ENCODE results near the gene MYH9.

Gene MYH9

DNA sequence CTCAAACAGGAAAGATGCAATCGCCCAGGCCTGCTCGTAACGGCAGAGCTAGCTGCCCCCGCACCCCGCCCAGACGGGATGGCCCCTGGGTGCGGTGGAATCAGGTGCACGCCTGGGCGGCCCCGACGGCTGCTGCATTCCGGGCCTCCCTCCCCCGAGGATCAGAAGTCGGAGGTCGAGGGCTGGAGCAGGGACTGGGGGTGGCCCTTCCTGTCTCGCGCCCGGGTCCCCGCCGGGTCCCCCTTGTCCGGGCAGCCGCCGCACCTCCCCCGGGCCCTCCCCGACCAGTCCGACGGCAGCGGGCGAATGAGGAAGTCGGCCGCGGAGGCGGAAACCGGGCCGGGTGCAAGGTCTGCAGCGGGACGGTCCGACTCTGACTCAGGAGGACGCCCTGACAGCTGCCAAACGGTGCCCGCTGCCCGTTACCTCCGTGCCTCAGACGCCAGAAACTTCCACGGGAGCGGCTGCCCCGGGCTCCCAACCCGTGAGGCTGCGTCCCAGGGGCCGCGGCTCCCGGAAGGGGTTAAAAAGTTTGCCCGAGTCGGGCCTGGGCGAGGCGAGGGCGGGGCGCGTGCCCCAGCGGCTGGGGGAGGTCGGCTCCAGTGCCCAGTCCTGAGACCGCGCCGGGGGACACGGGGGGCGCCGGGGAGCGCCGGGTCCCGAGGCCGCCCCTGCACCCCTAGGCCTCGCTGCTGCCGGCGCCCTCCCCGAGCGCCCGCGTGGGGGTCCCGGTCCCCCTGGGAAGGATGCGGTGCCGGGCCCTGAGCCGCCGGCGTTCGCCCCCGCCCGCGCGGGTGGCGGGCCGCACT, 663 bp downstream of the MYH9 start:
- TF ChIP-seq EZH2 (optimal IDR thresholded peaks at IDR 0.05; ENCODE audit: low read depth, low read length) (no peak), CTCF (IDR thresholded peaks at IDR 0.05; ENCODE audit: low read length) (no peak), EZH2phosphoT487 (IDR thresholded peaks at IDR 0.05; ENCODE audit: low read length) (no peak)
- Histone ChIP-seq H3K9me2 (replicated peaks; ENCODE audit: insufficient read depth, low read length) (no peaks in the 10 kb centered on the region), H3K36me3 (replicated peaks; ENCODE audit: insufficient read depth, low read length) (no peaks in the 10 kb centered on the region), H2AFZ (ENCODE audit: low read length) (no peak overlapping the region), H3F3A (ENCODE audit: insufficient read depth, low read length) (peaks cover 42% of the 10 kb centered on the region), H3K9ac (ENCODE audit: low read length) (peak overlapping the region; percentile 76), H3K4me2 (ENCODE audit: low read depth, low read length) (peak overlapping the region; percentile 93), H3K9me3 (replicated peaks; ENCODE audit: insufficient read depth, low read length) (no peaks in the 10 kb centered on the region), H3K79me2 (ENCODE audit: low read length) (peaks cover 60% of the 10 kb centered on the region), H3K27ac (ENCODE audit: low read length) (peak overlapping the region; percentile 88), H3K4me1 (ENCODE audit: low read length) (peaks cover 20% of the 10 kb centered on the region), H3K27me3 (replicated peaks; ENCODE audit: insufficient read depth, low read length) (no peaks in the 10 kb centered on the region), H3K4me3 (ENCODE audit: low read length) (peak overlapping the region; percentile 92), H4K20me1 (ENCODE audit: insufficient read depth, low read length) (no peaks in the 10 kb centered on the region)
- peak; percentile 61 for DNase-seq

DNA sequence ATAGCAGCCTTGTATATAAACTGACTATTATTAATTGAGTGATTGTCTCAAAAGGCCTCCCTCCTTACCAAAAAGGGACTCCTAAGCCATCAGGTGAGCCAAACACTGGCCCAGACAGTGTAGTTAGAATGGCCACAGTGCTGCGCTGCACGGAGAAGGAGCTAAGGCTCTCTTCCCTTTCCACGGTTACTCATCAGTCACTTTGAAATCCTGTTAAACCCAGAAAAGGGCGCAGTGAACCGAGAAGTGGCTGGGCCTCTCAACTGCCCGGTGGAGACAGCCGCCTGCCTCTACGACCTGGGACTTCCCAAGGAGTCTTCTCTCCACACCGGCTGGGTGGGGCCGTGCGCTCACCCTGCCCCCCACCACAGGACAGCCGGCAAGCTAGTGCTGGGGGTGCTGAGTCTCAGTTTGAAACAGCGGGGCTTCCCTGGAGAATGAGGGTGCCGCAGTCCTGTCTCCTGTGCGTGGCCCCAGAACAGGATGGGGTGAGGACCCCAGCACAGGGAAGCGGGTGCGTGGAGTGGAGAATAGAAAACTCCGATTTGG, 1.3 kb downstream of the MYH9 start:
- Histone ChIP-seq H3K9ac (ENCODE audit: low read length) (peak overlapping the region; percentile 76), H3K27me3 (replicated peaks; ENCODE audit: insufficient read depth, low read length) (no peaks in the 10 kb centered on the region), H3K27ac (ENCODE audit: low read length) (peak overlapping the region; percentile 88), H3K4me3 (ENCODE audit: low read length) (peak overlapping the region; percentile 92), H4K20me1 (ENCODE audit: insufficient read depth, low read length) (peaks cover 5% of the 10 kb centered on the region; the same call in 1 of the 2 replicates), H3K79me2 (ENCODE audit: low read length) (peaks cover 67% of the 10 kb centered on the region), H3K4me1 (ENCODE audit: low read length) (peaks cover 26% of the 10 kb centered on the region), H3K4me2 (ENCODE audit: low read depth, low read length) (peak overlapping the region; percentile 93), H2AFZ (ENCODE audit: low read length) (no peak overlapping the region), H3K36me3 (replicated peaks; ENCODE audit: insufficient read depth, low read length) (peaks cover 5% of the 10 kb centered on the region; the same call in 1 of the 2 replicates), H3F3A (ENCODE audit: insufficient read depth, low read length) (peaks cover 46% of the 10 kb centered on the region), H3K9me3 (replicated peaks; ENCODE audit: insufficient read depth, low read length) (no peaks in the 10 kb centered on the region), H3K9me2 (replicated peaks; ENCODE audit: insufficient read depth, low read length) (no peaks in the 10 kb centered on the region)
- TF ChIP-seq EZH2phosphoT487 (IDR thresholded peaks at IDR 0.05; ENCODE audit: low read length) (no peak), CTCF (IDR thresholded peaks at IDR 0.05; ENCODE audit: low read length) (no peak), EZH2 (optimal IDR thresholded peaks at IDR 0.05; ENCODE audit: low read depth, low read length) (no peak)
- DNase-seq, result peak; percentile 63

DNA sequence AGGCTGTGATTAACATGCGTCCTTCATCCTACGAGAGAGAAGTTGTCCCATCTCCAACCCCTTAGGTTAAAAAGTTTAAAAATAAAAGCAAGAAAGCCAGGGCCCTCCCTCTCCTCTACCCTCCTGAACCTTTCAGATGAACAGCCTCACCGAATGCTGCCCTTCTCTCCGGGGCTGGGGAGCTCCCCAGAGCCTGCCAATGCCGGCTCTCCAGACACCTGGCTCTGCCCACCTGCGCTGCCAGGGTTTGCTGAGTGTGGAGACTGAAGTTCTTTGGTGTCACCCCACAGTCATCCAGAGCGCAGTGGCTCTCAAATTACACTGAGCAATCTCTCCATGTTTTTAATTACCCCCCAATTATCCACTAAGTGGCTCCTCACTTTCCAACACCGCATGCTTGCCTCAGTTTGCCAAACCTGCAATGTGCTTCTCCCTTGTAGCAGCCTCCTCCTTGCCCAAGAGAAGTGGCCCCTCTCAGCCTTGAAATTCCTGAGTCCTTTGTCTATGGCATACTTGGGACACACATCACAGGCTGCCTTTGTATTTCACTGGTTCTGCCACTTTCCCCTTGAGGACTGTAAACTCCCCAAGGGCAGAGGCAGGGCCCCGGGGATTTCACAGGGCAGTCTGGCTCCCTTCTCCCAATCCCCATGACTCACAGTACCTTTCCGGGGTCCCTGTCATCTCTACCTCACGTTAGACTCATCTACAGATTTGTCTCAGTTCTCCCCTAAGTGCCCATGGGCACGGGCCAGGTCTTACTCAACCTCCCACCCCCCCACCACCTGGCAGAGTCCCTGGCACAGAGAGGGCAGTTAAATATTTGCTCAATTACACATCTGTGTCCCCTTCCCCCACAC, 2.0 kb downstream of the MYH9 start:
- peak; percentile 82 for DNase-seq
- H3K27me3 ChIP-seq (replicated peaks; ENCODE audit: insufficient read depth, low read length), result no peaks in the 10 kb centered on the region
- H3K79me2 ChIP-seq (ENCODE audit: low read length), result peaks cover 74% of the 10 kb centered on the region

More for the DNA sequence above, 2.0 kb downstream of the MYH9 start:
- Histone ChIP-seq H3K4me2 (ENCODE audit: low read depth, low read length) (peak overlapping the region; percentile 93), H3K36me3 (replicated peaks; ENCODE audit: insufficient read depth, low read length) (peaks cover 5% of the 10 kb centered on the region; the same call in 1 of the 2 replicates), H3K9me3 (replicated peaks; ENCODE audit: insufficient read depth, low read length) (no peaks in the 10 kb centered on the region), H2AFZ (ENCODE audit: low read length) (no peak overlapping the region), H3K9me2 (replicated peaks; ENCODE audit: insufficient read depth, low read length) (no peaks in the 10 kb centered on the region), H4K20me1 (ENCODE audit: insufficient read depth, low read length) (peaks cover 6% of the 10 kb centered on the region; the same call in 1 of the 2 replicates), H3K27ac (ENCODE audit: low read length) (peak overlapping the region; percentile 88), H3K4me1 (ENCODE audit: low read length) (peaks cover 32% of the 10 kb centered on the region), H3K4me3 (ENCODE audit: low read length) (peak overlapping the region; percentile 92), H3F3A (ENCODE audit: insufficient read depth, low read length) (peaks cover 46% of the 10 kb centered on the region), H3K9ac (ENCODE audit: low read length) (peak overlapping the region; percentile 76)
- no peak for TF ChIP-seq EZH2 (optimal IDR thresholded peaks at IDR 0.05; ENCODE audit: low read depth, low read length)
- no peak for TF ChIP-seq EZH2phosphoT487 (IDR thresholded peaks at IDR 0.05; ENCODE audit: low read length)
- no peak for TF ChIP-seq CTCF (IDR thresholded peaks at IDR 0.05; ENCODE audit: low read length)
